ENCODE results near the gene ZFP90.

DNA sequence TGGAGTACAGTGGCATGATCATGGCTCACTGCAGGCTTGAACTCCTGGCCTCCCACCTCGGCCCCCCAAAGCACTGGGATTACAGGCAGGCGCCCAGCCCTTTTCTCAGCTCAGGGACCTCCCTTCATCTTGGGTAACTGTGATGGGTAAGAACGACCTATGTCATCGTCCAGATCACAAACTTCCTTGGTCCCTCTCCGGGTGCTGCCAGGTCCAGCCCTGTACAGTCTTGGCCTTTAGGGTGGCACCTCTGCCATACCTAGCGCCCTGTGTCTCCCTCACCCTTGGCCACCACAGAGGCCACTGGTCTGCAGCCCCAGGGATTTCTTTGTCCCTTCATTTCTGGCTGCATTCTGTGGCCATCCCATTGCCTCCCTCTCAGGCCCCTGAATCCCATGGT is 29.7 kb upstream of the ZFP90 start:
- TF ChIP-seq POLR2A (IDR thresholded peaks at IDR 0.05) (no peak), POLR2AphosphoS5 (IDR thresholded peaks at IDR 0.05) (no peak)
- TF ChIP-seq, protein P1, sequence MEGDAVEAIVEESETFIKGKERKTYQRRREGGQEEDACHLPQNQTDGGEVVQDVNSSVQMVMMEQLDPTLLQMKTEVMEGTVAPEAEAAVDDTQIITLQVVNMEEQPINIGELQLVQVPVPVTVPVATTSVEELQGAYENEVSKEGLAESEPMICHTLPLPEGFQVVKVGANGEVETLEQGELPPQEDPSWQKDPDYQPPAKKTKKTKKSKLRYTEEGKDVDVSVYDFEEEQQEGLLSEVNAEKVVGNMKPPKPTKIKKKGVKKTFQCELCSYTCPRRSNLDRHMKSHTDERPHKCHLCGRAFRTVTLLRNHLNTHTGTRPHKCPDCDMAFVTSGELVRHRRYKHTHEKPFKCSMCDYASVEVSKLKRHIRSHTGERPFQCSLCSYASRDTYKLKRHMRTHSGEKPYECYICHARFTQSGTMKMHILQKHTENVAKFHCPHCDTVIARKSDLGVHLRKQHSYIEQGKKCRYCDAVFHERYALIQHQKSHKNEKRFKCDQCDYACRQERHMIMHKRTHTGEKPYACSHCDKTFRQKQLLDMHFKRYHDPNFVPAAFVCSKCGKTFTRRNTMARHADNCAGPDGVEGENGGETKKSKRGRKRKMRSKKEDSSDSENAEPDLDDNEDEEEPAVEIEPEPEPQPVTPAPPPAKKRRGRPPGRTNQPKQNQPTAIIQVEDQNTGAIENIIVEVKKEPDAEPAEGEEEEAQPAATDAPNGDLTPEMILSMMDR (IDR thresholded peaks at IDR 0.05) = no peak
